ENCODE measurements around the gene CRELD1. TPM values are rescaled to one million over a fixed set of nuclear protein-coding genes. Genes with fewer than 3 reads are reported as not detected.
A peak's percentile ranks its signal among the peaks of the same experiment; 100 is the strongest.

Gene CRELD1
- total and polyA plus RNA-seq, 11 donors: 45.9 to 77.8 (median 61.8) TPM

DNA sequence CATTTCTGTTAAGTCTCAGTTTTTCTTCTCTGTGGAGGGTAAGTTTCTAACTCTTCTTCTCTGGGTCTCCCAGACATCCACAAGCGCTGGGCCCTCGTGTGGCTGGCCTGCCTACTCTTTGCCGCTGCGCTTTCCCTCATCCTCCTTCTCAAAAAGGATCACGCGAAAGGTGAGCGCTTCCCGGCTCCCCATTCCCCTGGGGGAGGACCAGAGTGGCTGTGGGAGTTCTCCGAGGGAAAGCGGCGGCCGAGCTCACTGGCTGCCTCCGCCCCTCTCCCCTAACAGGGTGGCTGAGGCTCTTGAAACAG is 1.1 kb upstream of the CRELD1 start:
- 5 to 11% (median 8%) methylated on average over 12 to 13 of the region's 13 CpGs for WGBS, 4 donors
- Histone ChIP-seq H3K4me1 (peaks cover 7 to 40% (median 23%) of the 10 kb centered on the region in 12 donors), H3K36me3 (peaks cover 0 to 55% (median 32%) of the 10 kb centered on the region in 9 donors), H3K4me3 (peak overlapping the region in 11 of 12 donors; percentile 56 to 92 (median 76)), H3K27ac (peak overlapping the region; percentile 74 to 98 (median 93)), H3K9me3 (no peaks in the 10 kb centered on the region), H3K27me3 (no peaks in the 10 kb centered on the region)
- ATAC-seq (no peak), DNase-seq (no peak)
- peak in 1 of 2 donors; percentile 18 for TF ChIP-seq POLR2A (IDR thresholded peaks at IDR 0.05)
- TF ChIP-seq, protein P1, sequence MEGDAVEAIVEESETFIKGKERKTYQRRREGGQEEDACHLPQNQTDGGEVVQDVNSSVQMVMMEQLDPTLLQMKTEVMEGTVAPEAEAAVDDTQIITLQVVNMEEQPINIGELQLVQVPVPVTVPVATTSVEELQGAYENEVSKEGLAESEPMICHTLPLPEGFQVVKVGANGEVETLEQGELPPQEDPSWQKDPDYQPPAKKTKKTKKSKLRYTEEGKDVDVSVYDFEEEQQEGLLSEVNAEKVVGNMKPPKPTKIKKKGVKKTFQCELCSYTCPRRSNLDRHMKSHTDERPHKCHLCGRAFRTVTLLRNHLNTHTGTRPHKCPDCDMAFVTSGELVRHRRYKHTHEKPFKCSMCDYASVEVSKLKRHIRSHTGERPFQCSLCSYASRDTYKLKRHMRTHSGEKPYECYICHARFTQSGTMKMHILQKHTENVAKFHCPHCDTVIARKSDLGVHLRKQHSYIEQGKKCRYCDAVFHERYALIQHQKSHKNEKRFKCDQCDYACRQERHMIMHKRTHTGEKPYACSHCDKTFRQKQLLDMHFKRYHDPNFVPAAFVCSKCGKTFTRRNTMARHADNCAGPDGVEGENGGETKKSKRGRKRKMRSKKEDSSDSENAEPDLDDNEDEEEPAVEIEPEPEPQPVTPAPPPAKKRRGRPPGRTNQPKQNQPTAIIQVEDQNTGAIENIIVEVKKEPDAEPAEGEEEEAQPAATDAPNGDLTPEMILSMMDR (IDR thresholded peaks at IDR 0.05): no peak
- intact Hi-C loops (cut with DNase I): loop anchor here in 4 of 10 donors (2.0 to 10.0 kb wide), 5 partner anchors 16 to 295 kb away; partner anchors contain the start of gene IL17RC (in 1 of the 4)

GRCh38 chr3:9932843-9933560 is 632 bp upstream of the CRELD1 start:
- H3K4me3 ChIP-seq: peak overlapping the region; percentile 35 to 92 (median 74)
- no peaks in the 10 kb centered on the region for H3K9me3 ChIP-seq
- TF ChIP-seq, protein P1 (IDR thresholded peaks at IDR 0.05): peak; percentile 48 to 84 (median 66)
- peak in 1 of 2 donors; percentile 5 for TF ChIP-seq POLR2A (IDR thresholded peaks at IDR 0.05)
- peaks cover 7 to 40% (median 23%) of the 10 kb centered on the region in 12 donors for H3K4me1 ChIP-seq
- WGBS, 4 donors: 0 to 1% (median 0%) methylated on average over 14 to 77 of the region's 77 CpGs
- intact Hi-C loops (cut with DNase I): loop anchor here in 5 of 10 donors (1.0 to 10.0 kb wide), 7 partner anchors 16 to 294 kb away; partner anchors contain the start of genes IL17RC (in 1 of the 5) and JAGN1 (in 1 of the 5)
- peak; percentile 80 to 91 (median 85) for DNase-seq
- peak; percentile 41 to 86 (median 78) for ATAC-seq
- peak overlapping the region; percentile 74 to 98 (median 93) for H3K27ac ChIP-seq
- peaks cover 0 to 55% (median 36%) of the 10 kb centered on the region in 9 donors for H3K36me3 ChIP-seq
- H3K27me3 ChIP-seq: no peaks in the 10 kb centered on the region

DNA sequence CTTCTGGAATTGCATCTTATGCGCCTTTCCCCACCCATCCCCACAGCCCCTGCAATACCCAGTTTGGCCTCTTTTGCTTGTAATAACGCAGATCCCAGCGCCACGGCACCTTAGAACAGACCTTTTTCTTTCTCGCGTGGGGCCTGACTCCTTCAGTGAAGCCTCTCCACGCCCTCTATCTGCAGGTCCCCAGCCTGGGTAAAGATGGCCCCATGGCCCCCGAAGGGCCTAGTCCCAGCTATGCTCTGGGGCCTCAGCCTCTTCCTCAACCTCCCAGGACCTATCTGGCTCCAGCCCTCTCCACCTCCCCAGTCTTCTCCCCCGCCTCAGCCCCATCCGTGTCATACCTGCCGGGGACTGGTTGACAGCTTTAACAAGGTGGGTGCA is 594 bp downstream of the CRELD1 start:
- WGBS, 4 donors: 13 to 23% (median 18%) methylated on average over 11 of the region's 11 CpGs
- DNase-seq (no peak), ATAC-seq (no peak)
- Histone ChIP-seq H3K4me3 (peak overlapping the region; percentile 35 to 92 (median 74)), H3K9me3 (no peaks in the 10 kb centered on the region), H3K27ac (peak overlapping the region; percentile 74 to 98 (median 93)), H3K36me3 (peaks cover 0 to 52% (median 33%) of the 10 kb centered on the region in 9 donors), H3K27me3 (no peaks in the 10 kb centered on the region), H3K4me1 (peaks cover 7 to 40% (median 23%) of the 10 kb centered on the region in 12 donors)
- intact Hi-C loops (cut with DNase I): loop anchor here in 3 of 10 donors (5.0 to 10.0 kb wide), 3 partner anchors 78 to 293 kb away; no protein-coding TSS in a partner anchor
- TF ChIP-seq, protein P1 (IDR thresholded peaks at IDR 0.05): peak in 2 of 12 donors; percentile 11 to 13
- no peak for TF ChIP-seq POLR2A (IDR thresholded peaks at IDR 0.05)

DNA sequence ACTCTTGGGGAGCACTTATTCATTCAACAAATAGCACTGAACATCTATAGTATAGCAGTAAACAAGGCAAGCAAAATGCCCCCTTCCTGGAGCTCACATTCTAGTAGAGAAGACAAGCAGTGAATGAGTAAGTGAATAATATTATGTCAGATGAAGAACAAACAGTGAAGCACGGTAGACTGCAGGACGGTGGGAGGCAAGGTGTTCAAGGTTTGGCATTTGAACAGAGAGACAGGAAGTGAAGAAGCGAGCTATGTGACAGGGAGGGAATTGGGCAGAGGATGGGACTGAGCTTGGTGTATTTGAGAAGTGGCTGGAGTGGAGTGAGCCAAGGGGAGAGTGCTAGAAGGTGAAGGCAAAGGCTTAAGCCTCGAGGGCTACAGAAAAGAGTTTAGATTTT is 1.4 kb downstream of the CRELD1 start:
- Histone ChIP-seq H3K4me3 (peak overlapping the region in 4 of 12 donors; percentile 67 to 91 (median 76)), H3K27ac (no peak overlapping the region), H3K4me1 (peaks cover 7 to 40% (median 23%) of the 10 kb centered on the region in 12 donors), H3K36me3 (peaks cover 0 to 44% (median 27%) of the 10 kb centered on the region in 9 donors), H3K27me3 (no peaks in the 10 kb centered on the region), H3K9me3 (no peaks in the 10 kb centered on the region)
- TF ChIP-seq, protein P1 (IDR thresholded peaks at IDR 0.05): no peak
- no peak for TF ChIP-seq POLR2A (IDR thresholded peaks at IDR 0.05)
- DNase-seq: no peak
- WGBS, 4 donors: 60 to 76% (median 70%) methylated on average over 4 of the region's 4 CpGs
- no peak for ATAC-seq
- intact Hi-C loops (cut with DNase I): loop anchor here in 3 of 10 donors (5.0 to 10.0 kb wide), 3 partner anchors 77 to 292 kb away; no protein-coding TSS in a partner anchor
